ENCODE results near the gene CEP128. TPM values are rescaled to one million over a fixed set of nuclear protein-coding genes. Genes with fewer than 3 reads are reported as not detected.

The CEP128 gene
- total RNA-seq, 1 donor from 2014 or later, result 3.3 TPM

DNA sequence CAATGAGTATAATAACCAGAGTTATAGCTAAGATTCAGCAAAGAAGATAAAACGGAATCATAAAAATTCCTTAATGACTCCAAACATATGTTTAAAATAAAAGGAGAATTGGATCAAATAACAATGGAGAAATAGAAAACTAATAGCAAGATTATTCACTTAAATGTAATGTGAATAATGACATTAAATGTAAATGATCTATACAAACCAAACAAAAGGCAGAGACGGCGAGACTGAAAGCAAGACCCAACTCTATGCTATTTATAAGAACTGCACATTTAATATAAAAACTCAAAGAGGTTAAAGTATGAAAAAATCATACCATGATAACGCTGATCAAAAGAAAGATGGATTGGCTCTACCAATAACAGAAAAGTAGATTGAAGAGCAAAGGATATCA, 10.0 kb upstream of the CEP128 start:
- DNase-seq (ENCODE audit: low spot score in 2 of 2), result no peak
- Histone ChIP-seq H3K9me3 (no peaks in the 10 kb centered on the region), H3K4me3 (no peak overlapping the region), H3K4me1 (peaks cover 0 to 6% of the 10 kb centered on the region in 2 donors), H3K27ac (no peak overlapping the region), H3K27me3 (no peaks in the 10 kb centered on the region), H3K36me3 (no peaks in the 10 kb centered on the region)
- TF ChIP-seq, protein P1, sequence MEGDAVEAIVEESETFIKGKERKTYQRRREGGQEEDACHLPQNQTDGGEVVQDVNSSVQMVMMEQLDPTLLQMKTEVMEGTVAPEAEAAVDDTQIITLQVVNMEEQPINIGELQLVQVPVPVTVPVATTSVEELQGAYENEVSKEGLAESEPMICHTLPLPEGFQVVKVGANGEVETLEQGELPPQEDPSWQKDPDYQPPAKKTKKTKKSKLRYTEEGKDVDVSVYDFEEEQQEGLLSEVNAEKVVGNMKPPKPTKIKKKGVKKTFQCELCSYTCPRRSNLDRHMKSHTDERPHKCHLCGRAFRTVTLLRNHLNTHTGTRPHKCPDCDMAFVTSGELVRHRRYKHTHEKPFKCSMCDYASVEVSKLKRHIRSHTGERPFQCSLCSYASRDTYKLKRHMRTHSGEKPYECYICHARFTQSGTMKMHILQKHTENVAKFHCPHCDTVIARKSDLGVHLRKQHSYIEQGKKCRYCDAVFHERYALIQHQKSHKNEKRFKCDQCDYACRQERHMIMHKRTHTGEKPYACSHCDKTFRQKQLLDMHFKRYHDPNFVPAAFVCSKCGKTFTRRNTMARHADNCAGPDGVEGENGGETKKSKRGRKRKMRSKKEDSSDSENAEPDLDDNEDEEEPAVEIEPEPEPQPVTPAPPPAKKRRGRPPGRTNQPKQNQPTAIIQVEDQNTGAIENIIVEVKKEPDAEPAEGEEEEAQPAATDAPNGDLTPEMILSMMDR (IDR thresholded peaks at IDR 0.05), result no peak
- intact Hi-C loops (cut with DNase I), result loop anchor here (2.0 kb wide), 1 partner anchor 219 kb away; no protein-coding TSS in a partner anchor

DNA sequence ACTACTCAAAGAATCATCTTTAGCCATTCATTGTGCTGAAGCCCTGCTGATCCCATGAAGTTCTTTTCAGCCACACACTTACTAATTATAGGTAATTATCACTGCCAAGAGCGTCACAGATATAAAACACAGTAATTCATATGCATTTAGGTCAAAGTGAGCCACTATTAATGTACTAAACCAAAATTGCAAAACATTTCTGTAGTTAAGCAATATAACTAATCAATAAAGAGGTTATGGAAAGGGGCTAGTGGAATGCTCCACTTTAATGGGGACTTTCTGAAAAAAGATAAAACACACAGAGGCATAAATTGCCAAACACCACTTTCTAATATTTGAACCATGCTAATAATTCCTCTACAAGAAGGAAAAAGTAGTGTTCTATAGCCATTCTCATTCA, 6.8 kb upstream of the CEP128 start:
- no peaks in the 10 kb centered on the region for H3K27me3 ChIP-seq
- intact Hi-C loops (cut with DNase I), result no loop called here
- H3K36me3 ChIP-seq, result no peaks in the 10 kb centered on the region
- no peaks in the 10 kb centered on the region for H3K4me1 ChIP-seq
- no peak overlapping the region for H3K27ac ChIP-seq
- no peak for DNase-seq (ENCODE audit: low spot score in 2 of 2)
- no peaks in the 10 kb centered on the region for H3K9me3 ChIP-seq
- H3K4me3 ChIP-seq, result no peak overlapping the region
- TF ChIP-seq, protein P1 (IDR thresholded peaks at IDR 0.05), result no peak

DNA sequence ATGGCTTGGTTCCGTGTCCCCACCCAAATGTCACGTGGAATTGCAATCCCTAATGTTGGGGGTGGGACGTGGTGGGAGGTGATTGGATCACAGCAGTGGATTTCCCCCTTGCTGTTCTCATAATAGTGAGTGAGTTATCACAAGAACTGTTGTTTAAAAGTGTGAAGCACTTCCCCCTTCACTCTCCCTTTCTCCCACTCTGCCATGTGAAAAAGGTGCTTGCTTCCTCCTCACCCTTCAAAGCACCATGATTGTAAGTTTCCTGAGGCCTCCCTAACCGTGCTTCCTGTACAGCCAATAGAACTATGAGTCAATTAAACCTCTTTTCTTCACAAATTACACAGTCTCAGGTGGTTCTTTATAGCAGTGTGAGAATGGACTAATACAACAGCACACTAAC, 5.3 kb upstream of the CEP128 start:
- H3K9me3 ChIP-seq, result no peaks in the 10 kb centered on the region
- intact Hi-C loops (cut with DNase I), result no loop called here
- no peak overlapping the region for H3K27ac ChIP-seq
- H3K36me3 ChIP-seq, result no peaks in the 10 kb centered on the region
- DNase-seq (ENCODE audit: low spot score in 2 of 2), result no peak
- peaks cover 0 to 4% of the 10 kb centered on the region in 2 donors for H3K4me1 ChIP-seq
- no peak overlapping the region for H3K4me3 ChIP-seq
- no peaks in the 10 kb centered on the region for H3K27me3 ChIP-seq
- TF ChIP-seq, protein P1 (IDR thresholded peaks at IDR 0.05), result no peak

DNA sequence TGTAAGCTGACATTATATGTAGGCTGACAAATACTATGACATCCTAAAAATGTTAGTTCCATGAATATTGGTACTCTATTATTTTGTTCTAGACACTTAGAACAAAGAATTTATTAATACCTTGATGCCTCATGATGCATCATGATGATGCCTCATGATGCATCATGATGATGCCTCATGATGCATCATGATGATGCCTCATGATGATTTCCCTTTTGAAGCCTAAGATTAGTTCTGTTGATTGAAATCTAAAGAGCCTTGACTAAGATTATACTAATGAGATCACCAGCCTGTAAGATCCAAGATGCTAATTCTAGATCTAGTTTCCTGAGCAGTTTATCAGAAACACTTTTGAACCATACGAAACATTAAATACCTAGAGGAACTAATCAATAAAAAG, 4.6 kb upstream of the CEP128 start:
- Histone ChIP-seq H3K27me3 (no peaks in the 10 kb centered on the region), H3K4me1 (peaks cover 0 to 4% of the 10 kb centered on the region in 2 donors), H3K9me3 (no peaks in the 10 kb centered on the region), H3K27ac (no peak overlapping the region), H3K4me3 (no peak overlapping the region), H3K36me3 (no peaks in the 10 kb centered on the region)
- DNase-seq (ENCODE audit: low spot score in 2 of 2), result no peak
- TF ChIP-seq, protein P1 (IDR thresholded peaks at IDR 0.05), result no peak
- intact Hi-C loops (cut with DNase I), result no loop called here

DNA sequence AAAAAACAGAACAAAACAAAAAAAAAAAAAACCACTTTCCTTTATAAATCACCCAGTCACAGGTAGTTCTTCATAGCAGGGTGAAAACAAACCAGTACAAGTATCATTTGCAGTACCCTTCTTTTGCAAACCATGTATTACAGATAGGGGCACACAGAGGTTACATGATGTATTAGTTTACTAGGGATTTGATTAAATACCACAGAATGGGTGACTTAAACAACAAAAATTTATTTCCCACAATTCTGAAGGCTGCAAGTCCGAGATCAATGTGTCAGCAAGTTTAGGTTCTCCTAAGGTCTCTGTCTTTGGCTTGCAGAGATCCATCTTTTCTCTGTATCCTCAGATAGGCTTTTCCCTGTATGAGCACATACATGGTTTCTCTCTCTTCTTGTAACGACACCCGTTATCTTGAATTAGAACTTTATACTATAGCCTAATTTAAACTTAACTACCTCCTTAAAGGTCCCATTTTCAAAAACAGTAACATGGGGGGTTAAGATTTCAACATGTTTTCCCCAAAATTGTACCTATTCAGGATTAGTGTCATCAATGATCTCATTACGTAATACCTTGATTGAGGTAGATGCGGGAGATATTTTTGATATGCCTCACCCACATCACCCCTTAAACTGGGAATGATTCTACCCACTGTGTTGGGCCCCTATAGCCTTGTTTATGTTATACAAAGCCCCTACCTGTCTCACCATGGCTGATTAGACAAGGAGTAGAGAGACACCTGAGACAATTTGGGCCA, 3.5 kb upstream of the CEP128 start:
- no peak overlapping the region for H3K4me3 ChIP-seq
- TF ChIP-seq, protein P1 (IDR thresholded peaks at IDR 0.05), result no peak
- DNase-seq (ENCODE audit: low spot score in 2 of 2), result no peak
- H3K36me3 ChIP-seq, result no peaks in the 10 kb centered on the region
- no peaks in the 10 kb centered on the region for H3K9me3 ChIP-seq
- intact Hi-C loops (cut with DNase I), result loop anchor here (5.0 kb wide), 1 partner anchor 277 kb away; the partner anchor contains the start of gene GTF2A1
- H3K27ac ChIP-seq, result no peak overlapping the region
- H3K4me1 ChIP-seq, result peaks cover 0 to 4% of the 10 kb centered on the region in 2 donors
- no peaks in the 10 kb centered on the region for H3K27me3 ChIP-seq

Measured in ascending aorta (tissue), 2 donors.